Urinary bladder (tissue), 4 donors: Measurements from ENCODE around the gene KRTAP10-5. TPM values are rescaled to one million over a fixed set of nuclear protein-coding genes. Genes with fewer than 3 reads are reported as not detected.
"Not testable (repeated sequence)": the region's sequence is repeated elsewhere in the genome, so short reads cannot be mapped to it uniquely, and the experiment has no call there.

Experiments
- DNase-seq: peaks from one replicate; pipeline ENCODE4 v3.0.0-alpha.2; 2015; ENCODE audit errors: extremely low spot score
- H3K27ac ChIP-seq: one replicate; pipeline ENCODE4 v1.5.1; 2013; ENCODE audit warnings: low read depth, mild to moderate bottlenecking, moderate library complexity
- H3K36me3 ChIP-seq: one replicate; pipeline ENCODE4 v1.6.1; 2013; ENCODE audit warnings: mild to moderate bottlenecking, moderate library complexity; ENCODE audit not compliant: insufficient read depth
- H3K4me1 ChIP-seq: one replicate; pipeline ENCODE4 v1.6.1; 2013; ENCODE audit warnings: mild to moderate bottlenecking, moderate library complexity; ENCODE audit not compliant: insufficient read depth
- H3K4me3 ChIP-seq: one replicate; pipeline ENCODE4 v1.5.1; 2013; ENCODE audit warnings: low read depth, low read length
- WGBS: extraction: QIAGEN DNeasy Blood & Tissue Kit; methylation state at CpG from one replicate; pipeline ENCODE4 v1.1.7; 2013; 5-methylcytosine and 5-hydroxymethylcytosine counted together
- polyA plus RNA-seq: library from polyadenylated mRNA; stranded (reverse); fragments of 200-250 nt; gene quantifications from one replicate; pipeline ENCODE4 v1.2.3, GENCODE V29; 2013
- total RNA-seq: library from RNA; depleted of rRNA; stranded (reverse); fragments of >200 nt; gene quantifications from one replicate; pipeline ENCODE4 v1.2.3, GENCODE V29; 2014
- donor health status: healthy with polysubstance abuse.
- donor health status: healthy.

Gene KRTAP10-5
- total and polyA plus RNA-seq, 2 donors = not detected

- no peak for DNase-seq
- Histone ChIP-seq H3K27ac (no peak overlapping the region), H3K4me3 (no peak overlapping the region), H3K4me1 (no peaks in the 10 kb centered on the region), H3K36me3 (no peaks in the 10 kb centered on the region)
- WGBS = 81% methylated on average over 10 of the region's 10 CpGs
These were observed 4.4 kb downstream of the KRTAP10-5 start for GRCh38 chr21:44576025-44576420.

DNA sequence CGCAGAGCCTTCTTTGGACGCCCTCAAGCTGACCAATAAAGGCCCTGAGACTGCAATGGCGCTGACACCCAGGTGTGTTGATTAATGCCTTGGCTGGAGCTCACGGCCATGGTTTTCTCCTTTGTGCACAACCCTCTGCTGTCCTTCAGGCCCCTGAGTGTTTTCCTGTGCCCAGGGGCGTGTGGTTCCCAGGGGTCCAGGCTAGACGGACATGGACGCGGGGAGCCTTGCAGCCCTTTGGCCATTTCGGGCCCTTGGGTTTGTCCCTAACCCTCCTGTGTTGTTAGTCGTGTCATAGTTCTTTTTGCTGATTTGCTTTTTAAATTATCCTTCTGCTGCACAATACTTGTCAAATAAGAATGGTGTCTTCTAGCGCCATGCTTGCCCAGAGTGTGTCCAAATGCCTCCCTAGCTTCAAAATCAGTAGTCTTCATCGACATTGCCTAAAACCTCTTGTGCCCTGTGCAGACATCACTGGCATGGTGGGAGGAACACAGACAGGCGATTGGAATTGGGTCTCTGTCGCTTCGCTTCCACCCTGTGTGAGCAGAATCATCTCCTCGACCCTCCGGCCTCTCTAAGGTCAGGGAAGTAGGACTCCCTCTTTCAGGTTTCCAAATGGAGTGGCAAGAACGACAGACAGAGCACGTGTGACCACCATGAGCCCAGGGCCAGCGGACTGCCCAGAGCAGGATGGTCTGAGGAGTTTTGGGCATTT lies 4.9 kb downstream of the KRTAP10-5 start:
- DNase-seq = no peak
- Histone ChIP-seq H3K27ac (no peak overlapping the region), H3K36me3 (no peaks in the 10 kb centered on the region), H3K4me3 (no peak overlapping the region), H3K4me1 (no peaks in the 10 kb centered on the region)
- WGBS = 85% methylated on average over 20 of the region's 20 CpGs

DNA sequence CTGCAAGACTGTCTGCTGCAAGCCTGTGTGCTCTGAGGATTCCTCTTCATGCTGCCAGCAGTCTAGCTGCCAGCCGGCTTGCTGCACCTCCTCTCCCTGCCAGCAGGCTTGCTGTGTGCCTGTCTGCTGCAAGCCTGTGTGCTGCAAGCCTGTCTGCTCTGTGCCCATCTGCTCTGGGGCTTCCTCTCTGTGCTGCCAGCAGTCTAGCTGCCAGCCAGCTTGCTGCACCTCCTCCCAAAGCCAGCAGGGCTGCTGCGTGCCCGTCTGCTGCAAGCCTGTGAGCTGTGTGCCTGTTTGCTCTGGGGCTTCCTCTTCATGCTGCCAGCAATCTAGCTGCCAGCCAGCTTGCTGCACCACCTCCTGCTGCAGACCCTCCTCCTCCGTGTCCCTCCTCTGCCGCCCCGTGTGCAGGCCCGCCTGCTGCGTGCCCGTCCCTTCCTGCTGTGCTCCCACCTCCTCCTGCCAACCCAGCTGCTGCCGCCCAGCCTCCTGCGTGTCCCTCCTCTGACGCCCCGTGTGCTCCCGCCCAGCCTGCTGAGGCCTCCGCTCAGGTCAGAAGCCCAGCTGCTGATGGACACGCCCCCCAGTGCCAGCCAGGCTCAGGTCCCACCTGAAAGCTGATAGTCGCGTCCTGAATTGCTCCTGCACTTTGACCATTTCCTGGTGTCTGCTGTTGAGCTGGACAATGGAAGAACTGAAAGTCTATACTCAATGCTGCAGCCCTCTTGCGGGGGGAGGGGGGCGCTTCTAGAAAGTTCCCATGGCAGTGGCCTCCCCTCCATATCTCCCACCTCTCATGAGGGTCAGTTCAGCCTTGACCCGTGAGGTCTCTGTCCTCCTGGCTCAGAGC lies 5.7 kb downstream of the KRTAP10-5 start:
- Histone ChIP-seq H3K4me3 (no peak overlapping the region), H3K27ac (no peak overlapping the region), H3K4me1 (no peaks in the 10 kb centered on the region), H3K36me3 (no peaks in the 10 kb centered on the region)
- WGBS = 30% methylated on average over 21 of the region's 21 CpGs
- DNase-seq = no peak

GRCh38 chr21:44573630-44574456 lies 6.6 kb downstream of the KRTAP10-5 start, which contains the start of gene KRTAP10-4:
Gene KRTAP10-4, plus strand, starts transcription at chr21:44573729. Its CDS starts 30 bp downstream, at chr21:44573759.
- 63% methylated on average over 22 of the region's 25 CpGs for WGBS
- not testable (repeated sequence) for H3K36me3 ChIP-seq, H3K4me1 ChIP-seq, DNase-seq, H3K4me3 ChIP-seq, H3K27ac ChIP-seq

DNA sequence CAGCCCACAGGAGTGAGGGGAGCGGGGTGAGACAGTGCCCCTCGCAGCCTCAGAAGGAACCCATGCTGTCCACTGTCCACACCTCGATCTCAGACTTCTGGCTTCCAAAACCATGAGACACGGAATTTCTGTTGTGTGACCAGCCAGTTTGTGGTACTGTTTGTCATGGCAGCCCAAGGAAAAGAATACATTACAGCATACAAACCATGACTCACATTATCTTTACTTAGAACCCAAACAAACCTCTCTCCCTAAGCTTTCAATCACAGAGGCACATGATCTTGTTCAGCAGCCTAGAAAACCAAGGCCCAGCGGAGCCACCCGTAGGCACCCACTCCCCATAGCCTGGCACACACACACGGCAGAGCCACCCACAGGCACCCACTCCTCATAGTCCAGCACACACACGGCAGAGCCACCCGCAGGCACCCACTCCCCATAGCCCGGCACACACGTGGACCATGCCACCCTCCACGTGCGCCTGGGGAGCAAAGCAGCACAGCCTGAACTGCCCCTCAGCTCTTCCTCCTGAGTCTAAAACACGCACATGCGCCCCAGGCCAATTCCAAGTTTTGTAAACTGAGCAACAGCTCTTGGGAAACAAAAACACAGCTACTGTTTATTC lies 7.3 kb downstream of the KRTAP10-5 start:
- Histone ChIP-seq H3K4me3 (no peak overlapping the region), H3K36me3 (no peaks in the 10 kb centered on the region), H3K27ac (no peak overlapping the region), H3K4me1 (no peaks in the 10 kb centered on the region)
- no peak for DNase-seq
- 81% methylated on average over 15 of the region's 15 CpGs for WGBS

- no peak overlapping the region for H3K4me3 ChIP-seq
- H3K27ac ChIP-seq = no peak overlapping the region
- H3K36me3 ChIP-seq = no peaks in the 10 kb centered on the region
- no peak for DNase-seq
- H3K4me1 ChIP-seq = no peaks in the 10 kb centered on the region
- 90% methylated on average over 40 of the region's 40 CpGs for WGBS
These were observed 8.3 kb downstream of the KRTAP10-5 start for GRCh38 chr21:44571844-44572782.

GRCh38 chr21:44571296-44571695 lies 9.1 kb downstream of the KRTAP10-5 start:
- 78% methylated on average over 4 of the region's 4 CpGs for WGBS
- H3K4me3 ChIP-seq = no peak overlapping the region
- H3K36me3 ChIP-seq = no peaks in the 10 kb centered on the region
- H3K27ac ChIP-seq = no peak overlapping the region
- no peak for DNase-seq
- no peaks in the 10 kb centered on the region for H3K4me1 ChIP-seq

- 84% methylated on average over 12 of the region's 12 CpGs for WGBS
- no peak overlapping the region for H3K27ac ChIP-seq
- no peaks in the 10 kb centered on the region for H3K4me1 ChIP-seq
- no peak overlapping the region for H3K4me3 ChIP-seq
- DNase-seq = no peak
- no peaks in the 10 kb centered on the region for H3K36me3 ChIP-seq
These were observed 10.4 kb downstream of the KRTAP10-5 start for GRCh38 chr21:44569861-44570517.

DNA sequence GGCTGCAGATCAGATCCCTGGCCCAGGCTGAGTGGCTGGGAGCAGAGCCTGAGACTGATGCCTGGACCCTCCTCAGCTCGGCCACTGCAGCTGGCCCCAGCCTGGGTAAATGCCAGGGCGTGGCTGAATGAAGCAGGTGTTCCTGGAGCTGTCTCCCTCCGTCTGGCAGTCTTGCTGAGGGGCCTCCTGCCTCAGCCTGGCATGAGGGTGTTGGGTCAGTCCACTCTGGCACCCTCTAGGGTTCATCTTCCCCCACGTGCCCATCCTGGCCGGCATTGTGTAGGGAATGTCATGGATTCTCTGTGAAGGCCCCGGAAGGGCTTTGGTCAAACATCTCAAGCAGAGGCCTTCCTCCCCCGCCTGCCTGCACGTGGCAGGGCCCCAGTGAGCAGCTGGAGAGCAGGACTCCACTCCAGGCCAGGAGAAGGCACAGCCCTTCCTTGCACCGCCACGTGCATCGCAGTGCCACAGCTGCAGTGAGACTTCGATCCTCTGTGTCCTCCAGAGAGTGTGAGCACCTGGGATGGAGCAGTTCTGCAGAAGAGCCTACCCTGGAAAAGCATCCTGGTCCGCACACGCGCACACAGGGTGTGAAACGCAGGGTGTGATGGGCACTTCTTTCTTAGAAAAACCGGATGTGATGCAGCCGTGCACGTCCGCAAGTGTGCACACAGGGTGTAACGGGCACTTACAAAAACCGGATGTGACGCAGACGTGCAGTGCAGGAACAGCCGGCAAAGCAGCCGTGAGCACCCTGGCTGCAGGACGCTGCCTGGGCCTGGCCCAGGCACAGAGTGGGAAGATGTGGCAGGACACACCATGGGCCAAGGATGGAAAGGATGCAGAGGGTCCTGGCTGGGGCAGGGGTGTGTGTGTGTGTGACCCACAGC lies 11.5 kb downstream of the KRTAP10-5 start:
- WGBS = 73% methylated on average over 27 of the region's 27 CpGs
- Histone ChIP-seq H3K4me1 (no peaks in the 10 kb centered on the region), H3K4me3 (no peak overlapping the region), H3K27ac (no peak overlapping the region), H3K36me3 (no peaks in the 10 kb centered on the region)
- no peak for DNase-seq

DNA sequence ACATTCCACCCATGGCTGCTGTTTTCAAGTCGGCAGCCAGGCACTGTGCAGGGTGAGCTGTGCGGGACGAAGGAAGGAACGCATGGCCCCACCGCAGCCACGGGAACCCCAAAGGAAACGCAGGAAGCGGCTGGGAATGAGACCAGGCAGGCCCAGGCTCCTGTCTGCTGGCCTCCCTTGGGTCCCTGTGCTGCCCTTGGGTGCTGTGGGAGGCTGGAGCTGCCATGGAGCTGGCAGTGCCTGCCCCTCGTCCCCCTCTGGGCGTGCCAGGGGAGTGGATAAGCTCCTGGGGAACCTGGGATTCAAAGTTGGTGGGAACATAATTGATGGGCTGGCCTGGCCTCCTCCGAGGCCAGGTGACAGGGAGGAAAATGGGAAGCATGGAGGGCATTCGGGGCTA lies 12.1 kb downstream of the KRTAP10-5 start:
- H3K4me3 ChIP-seq = no peak overlapping the region
- H3K4me1 ChIP-seq = no peaks in the 10 kb centered on the region
- DNase-seq = no peak
- no peak overlapping the region for H3K27ac ChIP-seq
- 79% methylated on average over 12 of the region's 12 CpGs for WGBS
- H3K36me3 ChIP-seq = no peaks in the 10 kb centered on the region

DNA sequence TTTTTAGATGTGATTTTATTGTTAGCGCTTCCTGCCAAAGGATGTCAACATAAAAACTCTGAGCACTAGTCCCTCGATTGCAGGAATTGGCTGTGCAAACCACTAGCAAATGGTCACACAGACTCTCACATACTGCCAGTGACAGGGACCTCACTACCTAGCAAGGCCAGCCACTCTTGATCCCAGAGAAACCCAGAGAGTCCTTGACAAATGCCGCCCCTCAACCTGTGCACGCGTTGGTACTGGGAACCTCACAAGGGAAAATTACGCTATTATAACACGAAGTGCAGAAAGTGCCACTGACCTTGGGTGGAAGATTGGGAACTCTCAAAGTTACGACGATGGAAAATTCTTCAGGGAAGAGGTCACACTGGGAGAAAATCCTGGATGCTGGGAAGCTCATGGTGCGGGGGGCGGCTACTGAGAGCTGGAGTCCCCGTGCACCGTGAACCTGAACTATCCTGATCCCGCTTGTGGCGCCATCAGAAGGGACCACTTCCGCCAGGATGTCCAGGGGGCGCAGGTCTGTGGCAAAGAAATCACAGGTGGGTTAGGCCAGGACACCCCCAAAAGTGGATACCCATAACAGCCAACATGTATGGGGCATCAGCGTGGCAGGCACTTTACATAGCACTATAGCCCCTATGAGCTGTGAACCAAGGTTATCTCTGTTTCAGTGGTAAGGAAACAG lies 12.8 kb downstream of the KRTAP10-5 start:
- Histone ChIP-seq H3K36me3 (no peaks in the 10 kb centered on the region), H3K27ac (no peak overlapping the region), H3K4me3 (no peak overlapping the region), H3K4me1 (no peaks in the 10 kb centered on the region)
- no peak for DNase-seq
- WGBS = 91% methylated on average over 18 of the region's 18 CpGs
